ENCODE measurements around the gene FRAS1.

- TF ChIP-seq CTCF (IDR thresholded peaks at IDR 0.05): no peak
- TF ChIP-seq POLR2A (IDR thresholded peaks at IDR 0.05): no peak
- TF ChIP-seq POLR2AphosphoS5 (IDR thresholded peaks at IDR 0.05; ENCODE audit: insufficient read depth in 1 of 2, low read depth in 1 of 2): no peak
Measured at GRCh38 chr4:78129383-78130108, 72.4 kb downstream of the FRAS1 start.

All from vagina (tissue), 2 donors.